Measurements from ENCODE around the gene TOR4A. TPM values are rescaled to one million over a fixed set of nuclear protein-coding genes. Genes with fewer than 3 reads are reported as not detected.

Gene TOR4A
- total RNA-seq, 1 donor from 2014 or later = 8.0 TPM

DNA sequence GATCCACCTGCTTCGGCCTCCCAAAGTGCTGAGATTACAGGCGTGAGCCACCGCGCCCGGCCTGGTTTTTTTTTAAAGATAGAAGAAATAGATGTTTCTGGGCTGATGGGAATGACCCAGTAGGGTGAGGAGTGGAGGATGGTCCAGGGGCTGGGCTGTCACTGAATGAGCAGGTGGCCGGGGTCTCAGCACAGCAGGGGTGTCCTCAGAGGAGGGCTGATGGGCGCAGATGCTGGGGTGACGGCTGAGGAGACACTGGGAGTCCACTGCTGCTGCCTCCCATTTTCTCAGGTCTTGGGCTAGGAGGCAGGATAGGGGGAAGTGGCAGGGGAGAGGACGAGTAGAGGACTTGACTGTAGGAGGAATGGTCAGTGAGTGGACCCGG is 2.3 kb upstream of the TOR4A start:
- no peak for DNase-seq (ENCODE audit: low spot score, unreplicated experiment)
- no peaks in the 10 kb centered on the region for H3K9me3 Mint-ChIP-seq (ENCODE audit: low read depth)
- H3K27me3 Mint-ChIP-seq = no peaks in the 10 kb centered on the region
- TF ChIP-seq, protein P1, sequence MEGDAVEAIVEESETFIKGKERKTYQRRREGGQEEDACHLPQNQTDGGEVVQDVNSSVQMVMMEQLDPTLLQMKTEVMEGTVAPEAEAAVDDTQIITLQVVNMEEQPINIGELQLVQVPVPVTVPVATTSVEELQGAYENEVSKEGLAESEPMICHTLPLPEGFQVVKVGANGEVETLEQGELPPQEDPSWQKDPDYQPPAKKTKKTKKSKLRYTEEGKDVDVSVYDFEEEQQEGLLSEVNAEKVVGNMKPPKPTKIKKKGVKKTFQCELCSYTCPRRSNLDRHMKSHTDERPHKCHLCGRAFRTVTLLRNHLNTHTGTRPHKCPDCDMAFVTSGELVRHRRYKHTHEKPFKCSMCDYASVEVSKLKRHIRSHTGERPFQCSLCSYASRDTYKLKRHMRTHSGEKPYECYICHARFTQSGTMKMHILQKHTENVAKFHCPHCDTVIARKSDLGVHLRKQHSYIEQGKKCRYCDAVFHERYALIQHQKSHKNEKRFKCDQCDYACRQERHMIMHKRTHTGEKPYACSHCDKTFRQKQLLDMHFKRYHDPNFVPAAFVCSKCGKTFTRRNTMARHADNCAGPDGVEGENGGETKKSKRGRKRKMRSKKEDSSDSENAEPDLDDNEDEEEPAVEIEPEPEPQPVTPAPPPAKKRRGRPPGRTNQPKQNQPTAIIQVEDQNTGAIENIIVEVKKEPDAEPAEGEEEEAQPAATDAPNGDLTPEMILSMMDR (IDR thresholded peaks at IDR 0.05; ENCODE audit: unreplicated experiment) = no peak
- no peak overlapping the region for H3K27ac Mint-ChIP-seq
- H3K4me3 Mint-ChIP-seq (ENCODE audit: low read depth) = no peak overlapping the region
- peaks cover 16% of the 10 kb centered on the region for H3K4me1 Mint-ChIP-seq (ENCODE audit: low read depth)
- peaks cover 5% of the 10 kb centered on the region for H3K36me3 Mint-ChIP-seq (ENCODE audit: insufficient read depth)

DNA sequence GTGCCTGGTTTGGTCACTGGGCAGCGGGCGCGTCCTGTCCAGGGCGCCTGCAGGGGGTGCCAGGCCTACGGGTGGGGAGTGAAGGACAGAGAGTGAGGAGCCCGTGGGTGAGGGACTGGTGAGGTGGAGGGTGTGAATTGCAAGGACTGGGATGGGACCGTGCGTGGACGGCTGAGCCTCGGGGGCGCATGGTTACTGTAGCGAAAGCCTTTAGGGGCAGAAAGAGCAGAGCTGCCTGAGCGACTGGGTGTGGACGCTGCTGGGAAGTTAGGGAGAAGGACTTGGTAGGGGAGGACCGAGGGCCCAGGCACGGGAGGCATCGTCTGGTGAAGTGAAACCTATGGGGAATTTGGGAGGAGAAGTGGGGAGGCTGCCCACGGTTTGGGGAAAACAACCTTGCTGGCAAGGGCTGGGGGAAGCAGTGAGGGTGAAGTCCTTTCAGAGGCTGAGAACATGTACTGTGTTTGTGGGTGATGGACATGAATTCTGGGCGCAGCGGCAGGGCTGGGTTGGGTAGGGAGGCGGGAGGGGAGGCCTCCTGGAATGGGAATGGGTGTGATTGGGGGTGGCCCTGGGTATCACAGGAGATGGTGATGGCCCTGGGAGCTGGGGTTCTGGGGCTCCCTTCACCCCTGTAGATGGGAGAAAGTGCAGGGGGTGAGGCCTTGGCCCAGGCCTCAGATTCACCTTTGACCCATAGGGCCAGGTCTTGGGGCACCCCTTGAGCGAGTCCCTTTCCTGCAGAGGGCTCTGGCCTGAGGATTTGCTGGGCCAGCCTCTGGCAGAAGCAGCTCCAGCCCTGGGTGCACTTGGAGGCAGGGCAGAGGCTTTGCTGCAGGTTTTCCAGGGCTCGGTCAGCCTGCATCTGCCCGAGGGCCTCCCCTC is 1.7 kb upstream of the TOR4A start:
- H3K36me3 Mint-ChIP-seq (ENCODE audit: insufficient read depth) = peaks cover 5% of the 10 kb centered on the region
- DNase-seq (ENCODE audit: low spot score, unreplicated experiment) = no peak
- H3K9me3 Mint-ChIP-seq (ENCODE audit: low read depth) = no peaks in the 10 kb centered on the region
- peak overlapping the region; percentile 5 for H3K4me3 Mint-ChIP-seq (ENCODE audit: low read depth)
- H3K4me1 Mint-ChIP-seq (ENCODE audit: low read depth) = peaks cover 16% of the 10 kb centered on the region
- TF ChIP-seq, protein P1 (IDR thresholded peaks at IDR 0.05; ENCODE audit: unreplicated experiment) = no peak
- H3K27me3 Mint-ChIP-seq = no peaks in the 10 kb centered on the region
- H3K27ac Mint-ChIP-seq = peak overlapping the region; percentile 15

DNA sequence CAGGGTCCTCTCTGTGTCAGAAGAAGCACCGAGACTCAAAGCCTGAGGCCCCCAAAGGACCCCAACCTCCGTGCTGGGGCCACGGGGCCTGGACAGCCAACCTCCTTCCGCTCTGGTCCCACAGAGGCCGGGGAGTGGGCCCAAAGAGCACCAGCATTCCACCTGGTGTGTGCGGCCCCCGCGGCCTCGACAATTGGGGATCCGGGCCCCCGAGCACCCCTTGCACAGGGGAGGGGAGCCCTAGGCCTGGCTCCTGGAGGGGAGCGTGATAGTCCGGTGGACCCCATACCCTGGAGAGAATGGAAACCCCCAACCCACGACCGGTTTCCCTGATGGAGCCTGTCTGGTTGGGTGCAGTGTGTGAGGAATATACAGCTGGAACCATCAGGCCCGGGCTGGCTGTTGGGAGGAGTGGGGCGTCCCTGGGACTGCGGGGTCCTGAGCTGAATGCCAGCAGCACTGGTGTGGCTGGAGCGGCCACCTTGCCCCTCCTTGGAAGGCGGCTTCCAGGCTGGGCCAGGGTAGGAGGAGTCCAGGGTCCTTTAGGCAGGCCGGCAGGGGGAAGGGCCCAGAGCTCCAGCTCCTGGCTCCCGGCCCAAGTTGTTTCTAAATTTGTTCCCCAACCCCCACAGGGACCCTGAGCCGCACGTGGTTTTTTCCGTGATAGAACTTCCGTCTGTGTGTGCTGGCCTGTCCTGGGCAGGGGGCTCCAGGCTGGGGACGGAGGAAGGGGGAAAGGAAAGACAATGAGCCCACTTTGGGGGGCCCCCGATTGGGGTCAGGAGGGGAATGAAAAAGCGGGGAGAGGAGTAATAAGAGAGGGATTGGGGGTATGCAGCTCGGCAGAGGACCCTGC is 825 bp upstream of the TOR4A start:
- H3K36me3 Mint-ChIP-seq (ENCODE audit: insufficient read depth) = peaks cover 1% of the 10 kb centered on the region
- H3K4me3 Mint-ChIP-seq (ENCODE audit: low read depth) = peak overlapping the region; percentile 60
- H3K9me3 Mint-ChIP-seq (ENCODE audit: low read depth) = no peaks in the 10 kb centered on the region
- no peaks in the 10 kb centered on the region for H3K27me3 Mint-ChIP-seq
- peak overlapping the region; percentile 77 for H3K27ac Mint-ChIP-seq
- TF ChIP-seq, protein P1 (IDR thresholded peaks at IDR 0.05; ENCODE audit: unreplicated experiment) = no peak
- H3K4me1 Mint-ChIP-seq (ENCODE audit: low read depth) = peaks cover 16% of the 10 kb centered on the region
- DNase-seq (ENCODE audit: low spot score, unreplicated experiment) = no peak

DNA sequence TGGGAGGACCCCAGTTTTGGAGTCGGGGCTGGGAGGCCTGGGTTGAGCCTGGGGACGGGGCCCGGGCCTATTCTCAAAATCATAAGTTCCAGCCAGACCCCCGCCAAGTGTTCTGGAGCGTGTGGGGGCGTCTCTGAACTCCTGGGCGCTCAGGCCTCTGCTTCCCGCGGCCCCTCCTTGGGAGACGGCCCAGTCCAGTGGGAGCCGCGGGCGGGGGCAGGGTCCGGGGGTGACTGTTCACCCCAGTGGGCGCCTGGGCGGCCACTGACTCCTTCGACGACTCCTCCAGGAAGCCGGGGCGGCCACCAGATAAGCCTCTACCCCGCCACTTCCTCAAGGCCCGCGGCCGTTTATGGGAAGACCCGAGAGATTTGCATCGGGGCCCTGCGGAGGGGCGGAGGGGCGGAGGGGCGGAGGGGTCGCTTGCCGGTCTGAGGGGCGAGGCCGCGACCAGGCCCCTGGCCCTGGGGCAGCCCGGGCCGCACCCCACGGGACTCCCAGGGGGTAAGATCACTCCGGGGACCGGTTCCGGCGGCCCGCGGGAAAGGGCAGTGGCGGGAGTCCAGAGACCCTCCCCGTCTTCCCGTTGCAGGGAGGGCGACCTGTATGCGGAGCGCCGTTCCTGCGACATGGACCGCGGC is 655 bp downstream of the TOR4A start:
- Mint-ChIP-seq H3K4me3 (ENCODE audit: low read depth) (peak overlapping the region; percentile 59), H3K9me3 (ENCODE audit: low read depth) (no peaks in the 10 kb centered on the region), H3K36me3 (ENCODE audit: insufficient read depth) (peaks cover 3% of the 10 kb centered on the region), H3K27ac (peak overlapping the region; percentile 45), H3K4me1 (ENCODE audit: low read depth) (peaks cover 19% of the 10 kb centered on the region), H3K27me3 (peaks cover 3% of the 10 kb centered on the region)
- TF ChIP-seq, protein P1 (IDR thresholded peaks at IDR 0.05; ENCODE audit: unreplicated experiment) = no peak
- DNase-seq (ENCODE audit: low spot score, unreplicated experiment) = no peak
